ENCODE results near the gene RIF1.
"Not testable (repeated sequence)": the region's sequence is repeated elsewhere in the genome, so short reads cannot be mapped to it uniquely, and the experiment has no call there.

DNA sequence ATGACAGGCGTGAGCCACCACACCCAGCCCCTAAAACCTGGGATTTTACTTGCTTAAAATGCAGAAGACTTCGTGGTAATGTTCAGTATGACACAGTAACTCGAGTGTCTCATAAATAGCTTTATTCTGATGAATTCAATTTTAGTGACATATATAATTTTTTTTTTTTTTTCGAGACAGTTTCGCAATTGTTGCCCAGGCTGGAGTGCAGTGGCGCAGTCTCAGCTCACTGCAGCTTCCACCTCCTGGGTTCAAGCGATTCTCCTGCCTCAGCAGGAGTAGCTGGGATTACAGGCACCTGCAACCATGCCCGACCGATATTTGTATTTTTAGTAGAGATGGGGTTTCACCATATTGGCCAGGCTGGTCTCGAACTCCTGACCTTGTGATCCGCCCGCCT is 12.0 kb downstream of the RIF1 start:
- TF ChIP-seq, protein P1, sequence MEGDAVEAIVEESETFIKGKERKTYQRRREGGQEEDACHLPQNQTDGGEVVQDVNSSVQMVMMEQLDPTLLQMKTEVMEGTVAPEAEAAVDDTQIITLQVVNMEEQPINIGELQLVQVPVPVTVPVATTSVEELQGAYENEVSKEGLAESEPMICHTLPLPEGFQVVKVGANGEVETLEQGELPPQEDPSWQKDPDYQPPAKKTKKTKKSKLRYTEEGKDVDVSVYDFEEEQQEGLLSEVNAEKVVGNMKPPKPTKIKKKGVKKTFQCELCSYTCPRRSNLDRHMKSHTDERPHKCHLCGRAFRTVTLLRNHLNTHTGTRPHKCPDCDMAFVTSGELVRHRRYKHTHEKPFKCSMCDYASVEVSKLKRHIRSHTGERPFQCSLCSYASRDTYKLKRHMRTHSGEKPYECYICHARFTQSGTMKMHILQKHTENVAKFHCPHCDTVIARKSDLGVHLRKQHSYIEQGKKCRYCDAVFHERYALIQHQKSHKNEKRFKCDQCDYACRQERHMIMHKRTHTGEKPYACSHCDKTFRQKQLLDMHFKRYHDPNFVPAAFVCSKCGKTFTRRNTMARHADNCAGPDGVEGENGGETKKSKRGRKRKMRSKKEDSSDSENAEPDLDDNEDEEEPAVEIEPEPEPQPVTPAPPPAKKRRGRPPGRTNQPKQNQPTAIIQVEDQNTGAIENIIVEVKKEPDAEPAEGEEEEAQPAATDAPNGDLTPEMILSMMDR (IDR thresholded peaks at IDR 0.05; ENCODE audit: insufficient read depth, low read length, poor library complexity, severe bottlenecking), result not testable (repeated sequence)
- TF ChIP-seq EZH2phosphoT487 (conservative IDR thresholded peaks at IDR 0.05; ENCODE audit: low read length), result not testable (repeated sequence)
